NOMO-1 (cell line): ENCODE results near the gene POLE.

Experiments
- DNase-seq, 2 experiments: peaks; one replicate each; lab custom pipeline; 2025; ENCODE audit not compliant: unreplicated experiment in 2 of 2; lab: John Stamatoyannopoulos, UW

The POLE gene

DNA sequence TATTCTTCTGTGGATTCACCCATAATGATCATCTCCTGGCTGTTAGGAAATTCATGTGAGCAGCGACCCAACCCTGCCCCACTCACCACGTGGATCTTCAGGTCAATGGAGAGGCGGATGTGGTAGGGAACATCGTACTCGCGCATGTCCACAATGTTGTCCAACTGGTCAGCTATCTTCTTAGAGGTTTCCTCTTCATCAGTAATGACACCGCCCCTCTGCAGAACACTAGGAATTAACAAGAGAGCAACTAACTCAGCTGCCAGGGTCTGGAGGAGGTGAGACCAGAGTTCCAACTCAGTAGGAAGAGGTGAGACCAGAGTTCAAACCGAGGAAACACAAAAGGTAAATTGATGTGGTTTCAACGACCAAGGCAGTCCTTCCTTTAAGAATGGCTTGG, 9.7 kb downstream of the POLE start:
- no peak for DNase-seq

- DNase-seq = no peak
These were observed 11.2 kb downstream of the POLE start for GRCh38 chr12:132675757-132676432.

DNA sequence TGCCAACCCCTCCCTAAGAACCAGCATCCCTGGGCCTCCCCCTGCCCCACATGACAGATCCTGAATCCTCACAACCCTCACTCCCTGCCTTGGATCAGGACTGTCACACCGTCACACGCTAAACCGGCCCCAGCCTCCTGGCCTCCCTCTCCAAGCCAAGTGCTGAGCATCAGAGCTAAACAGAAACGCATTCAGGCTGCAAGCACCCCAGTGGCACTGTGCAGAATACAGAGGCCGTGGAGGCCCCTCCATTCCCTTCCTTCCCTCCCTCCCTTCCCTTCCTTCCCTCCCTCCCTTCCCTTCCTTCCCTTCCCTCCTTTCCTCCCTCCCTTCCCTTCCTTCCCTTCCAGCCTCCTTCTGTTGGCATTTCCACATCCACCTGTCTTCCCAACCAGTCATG, 12.6 kb downstream of the POLE start:
- DNase-seq = no peak

DNA sequence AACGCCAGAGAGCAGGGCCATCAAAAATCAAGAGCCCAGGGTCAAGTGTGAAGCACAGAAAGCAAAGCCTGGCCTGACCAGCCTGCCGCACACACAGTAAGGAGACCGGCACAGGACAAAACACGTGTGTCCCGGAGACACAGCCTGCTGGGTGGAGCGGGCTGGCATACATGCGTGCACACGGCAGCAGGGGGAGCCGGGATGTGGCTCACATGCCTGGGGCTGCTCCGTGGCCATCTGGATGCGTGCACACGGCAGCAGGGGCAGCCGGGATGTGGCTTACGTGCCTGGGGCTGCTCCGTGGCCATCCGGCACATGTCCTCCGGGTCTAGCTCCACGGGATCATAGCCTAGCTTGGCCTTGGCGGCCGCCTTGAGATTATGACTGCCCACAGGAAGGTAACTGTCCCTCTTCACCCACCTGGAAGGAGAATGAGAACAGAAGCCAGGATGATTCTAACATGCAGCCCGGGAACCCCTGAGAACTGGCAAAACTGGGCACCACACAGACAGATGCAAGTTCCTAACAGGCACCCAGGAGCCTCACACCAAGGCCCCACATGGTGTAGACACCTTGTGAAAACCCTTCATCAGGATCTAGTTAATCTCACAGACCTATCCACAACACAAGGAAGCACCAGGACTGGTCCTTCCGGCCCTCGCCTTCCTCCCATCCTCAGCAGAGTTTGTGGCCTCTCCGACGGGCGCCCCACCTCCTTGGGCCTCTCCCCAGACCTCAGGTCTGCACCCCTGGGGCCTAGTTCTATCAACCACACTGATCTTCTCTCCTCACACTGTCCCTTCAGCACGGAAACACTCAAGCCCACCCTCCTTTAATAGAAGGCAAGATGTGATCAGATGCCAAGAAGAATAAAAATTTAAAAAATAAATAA, 13.6 kb downstream of the POLE start:
- DNase-seq = no peak

DNA sequence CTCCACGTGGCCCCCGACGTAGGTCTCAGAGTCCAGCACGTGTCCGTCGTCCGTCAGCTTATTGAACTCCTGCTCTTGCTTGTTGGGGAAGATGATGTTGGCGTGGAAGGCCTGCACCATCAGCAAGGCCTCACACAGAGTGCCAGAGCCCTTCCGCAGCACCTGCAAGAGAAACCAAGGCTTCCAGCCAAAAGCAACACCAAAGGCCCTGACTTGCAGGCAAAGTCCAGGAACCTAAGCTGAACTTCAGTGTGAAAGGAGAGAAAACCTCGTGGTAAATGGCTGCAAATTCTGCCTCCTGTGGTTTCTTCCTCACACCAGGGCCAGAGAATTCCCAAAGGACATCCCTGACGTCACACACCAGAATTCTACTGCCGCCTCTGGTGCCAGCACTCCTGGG, 14.5 kb downstream of the POLE start:
- no peak for DNase-seq

DNA sequence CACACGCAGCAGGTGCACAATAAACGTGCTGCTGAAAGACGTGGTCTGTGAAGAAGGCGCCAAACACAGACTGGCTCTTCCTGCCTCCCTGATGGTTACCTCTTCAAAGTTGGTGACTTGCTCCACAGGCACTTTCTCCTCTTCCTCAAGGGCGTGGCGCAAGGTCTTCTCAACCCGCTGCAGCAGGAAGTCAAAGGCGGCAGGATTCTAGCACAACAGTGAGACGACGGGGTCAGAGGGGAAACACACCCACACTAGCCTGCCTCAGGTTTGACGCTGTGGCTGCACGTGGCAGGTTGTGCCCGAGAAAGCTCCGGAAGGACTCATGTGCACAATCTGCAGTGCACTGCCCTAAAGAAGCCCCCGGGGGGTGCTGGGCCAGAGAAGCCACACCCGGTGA, 15.0 kb downstream of the POLE start:
- no peak for DNase-seq

GRCh38 chr12:132669166-132669879, 17.8 kb downstream of the POLE start:
- DNase-seq = no peak

DNA sequence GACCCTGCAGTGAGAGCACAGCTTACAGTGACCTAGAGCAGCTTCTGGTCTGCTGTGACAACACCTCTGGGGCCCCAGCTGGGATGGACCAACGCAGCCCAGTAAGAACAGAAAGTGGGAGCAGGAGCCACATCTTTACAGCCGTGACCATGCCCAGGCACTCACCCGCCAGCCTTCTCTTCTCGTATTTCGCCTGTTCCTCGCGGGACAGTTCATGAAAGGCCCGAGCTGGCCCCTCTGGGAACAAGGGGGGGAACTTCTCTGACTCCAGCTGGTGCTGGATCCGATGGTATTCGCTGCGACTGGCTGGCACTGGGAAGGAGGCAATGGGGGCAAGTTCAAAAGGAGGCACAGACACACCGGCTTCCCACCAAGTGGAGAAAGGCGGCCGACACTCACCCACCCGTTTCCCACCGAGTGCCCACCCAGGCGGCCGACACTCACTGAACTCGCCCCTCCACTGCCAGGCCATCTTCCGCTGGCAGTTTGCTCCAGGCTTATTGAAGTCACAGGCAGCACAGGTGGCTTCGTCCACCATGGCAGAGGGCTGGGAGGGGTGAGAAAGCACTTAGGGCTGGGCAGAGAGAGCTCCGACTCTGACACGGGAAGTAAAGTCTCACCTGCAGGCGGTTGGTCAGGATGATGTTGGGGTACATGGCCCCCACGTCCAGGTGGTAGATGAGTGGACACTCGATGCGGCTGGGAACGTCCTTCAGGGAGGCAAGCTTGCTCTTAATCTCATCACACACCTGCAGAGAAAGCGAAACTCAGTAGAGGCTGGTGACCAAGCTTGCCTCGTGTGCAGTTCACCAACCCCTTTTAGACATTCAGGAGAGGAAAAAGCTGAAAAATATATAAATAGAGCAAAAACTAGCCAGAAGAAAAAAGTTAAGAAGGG, 18.7 kb downstream of the POLE start:
- DNase-seq = no peak

DNA sequence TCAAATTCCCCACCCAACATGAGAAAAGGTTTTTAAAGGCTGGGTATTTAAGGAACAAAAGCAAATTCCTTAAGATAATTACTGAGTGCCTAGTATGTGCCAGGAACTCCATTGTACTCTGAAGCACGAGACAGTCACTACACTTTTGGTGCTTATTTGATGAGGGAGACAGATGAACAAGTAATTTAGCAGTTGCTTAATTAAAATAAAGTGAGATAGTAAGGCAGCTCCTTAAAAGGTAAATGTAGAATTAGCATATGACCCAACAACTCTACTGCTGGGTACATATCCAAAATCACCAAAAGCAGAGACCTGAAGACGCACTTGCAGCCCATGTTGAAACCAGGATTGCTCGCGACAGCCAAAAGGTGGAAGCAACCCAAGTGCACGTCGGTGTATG, 21.3 kb downstream of the POLE start:
- DNase-seq = no peak

GRCh38 chr12:132665149-132665491, 22.0 kb downstream of the POLE start:
- no peak for DNase-seq

DNA sequence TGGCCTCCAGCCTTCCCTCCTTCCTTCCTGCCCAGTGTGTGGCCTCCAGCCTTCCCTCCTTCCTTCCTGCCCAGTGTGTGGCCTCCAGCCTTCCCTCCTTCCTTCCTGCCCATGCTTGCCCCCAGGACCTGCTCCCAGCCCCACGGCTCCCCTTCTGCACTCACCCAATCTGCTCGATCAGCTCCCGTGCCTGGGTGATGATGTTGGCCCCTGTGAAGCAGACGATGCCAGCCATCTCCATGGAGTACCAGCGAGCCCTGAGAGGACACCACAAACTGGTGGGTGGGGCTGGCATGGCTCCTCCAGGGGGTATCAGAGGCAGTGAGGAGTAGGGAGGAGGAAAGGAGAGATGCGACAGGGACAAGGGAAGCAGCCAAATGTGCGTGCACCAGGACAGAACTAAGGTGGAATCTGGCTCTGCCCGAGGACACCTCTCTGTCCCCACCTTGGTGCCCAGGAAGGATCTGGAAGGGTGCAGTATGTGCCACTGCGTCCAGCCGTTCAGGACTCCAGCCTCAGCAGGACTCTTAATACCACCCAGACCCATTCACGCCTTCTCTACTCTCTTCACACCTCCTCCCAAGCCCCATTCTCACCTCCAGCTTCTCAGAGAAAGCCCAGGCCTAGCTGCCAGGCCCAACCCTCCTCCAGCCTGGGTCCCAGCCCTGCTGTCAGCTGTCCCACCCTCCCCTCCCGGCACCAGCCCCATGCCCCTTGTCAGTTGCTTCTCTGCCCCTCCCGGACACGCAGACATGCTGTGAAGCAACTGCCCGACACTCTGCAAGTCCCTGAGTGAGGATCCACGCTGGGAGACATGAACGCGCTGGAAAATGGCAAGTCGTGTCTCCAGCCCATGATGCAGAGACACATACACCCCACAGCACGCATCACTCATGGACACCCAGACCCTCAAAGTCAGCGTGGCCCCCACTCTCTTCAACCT, 22.7 kb downstream of the POLE start:
- no peak for DNase-seq

DNA sequence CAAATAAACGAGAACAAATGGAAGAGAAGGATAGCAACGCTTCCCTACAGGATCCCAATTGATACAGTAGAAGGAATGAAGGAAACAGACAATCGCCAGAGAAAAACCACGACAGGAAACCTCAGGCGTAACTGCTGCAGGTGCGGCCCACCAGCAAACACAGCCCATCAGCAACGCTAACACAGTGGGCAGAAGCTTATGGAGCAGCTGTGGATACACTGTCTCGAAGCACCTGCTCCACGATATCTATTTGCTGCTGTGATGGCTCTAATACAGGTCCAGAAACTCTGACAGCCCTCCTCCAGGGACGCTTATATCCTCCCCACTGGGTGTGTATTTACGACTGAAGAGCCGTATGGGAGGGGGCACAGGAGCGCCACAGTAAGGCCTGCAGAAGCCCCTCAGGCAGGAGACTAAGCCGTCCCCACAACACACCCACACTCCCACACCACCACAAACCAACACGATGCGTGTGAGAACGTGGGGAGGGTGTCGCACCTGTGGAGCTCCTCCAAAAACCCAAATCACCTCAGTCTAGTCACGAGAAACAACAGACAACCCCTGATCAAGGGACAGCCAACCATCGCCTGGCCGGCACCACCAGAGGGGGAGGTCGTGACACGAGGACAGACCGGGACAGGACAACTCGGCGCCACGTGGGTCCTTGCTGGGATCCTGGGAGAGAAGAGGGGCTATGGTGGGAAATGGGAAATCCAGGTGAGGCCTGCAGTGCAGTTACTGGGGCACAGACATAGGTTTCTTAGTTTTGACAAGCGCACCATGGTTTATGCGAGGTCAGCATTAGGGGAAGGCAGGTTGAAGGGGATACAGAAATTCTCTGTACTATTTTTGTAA, 24.0 kb downstream of the POLE start:
- DNase-seq = no peak

DNA sequence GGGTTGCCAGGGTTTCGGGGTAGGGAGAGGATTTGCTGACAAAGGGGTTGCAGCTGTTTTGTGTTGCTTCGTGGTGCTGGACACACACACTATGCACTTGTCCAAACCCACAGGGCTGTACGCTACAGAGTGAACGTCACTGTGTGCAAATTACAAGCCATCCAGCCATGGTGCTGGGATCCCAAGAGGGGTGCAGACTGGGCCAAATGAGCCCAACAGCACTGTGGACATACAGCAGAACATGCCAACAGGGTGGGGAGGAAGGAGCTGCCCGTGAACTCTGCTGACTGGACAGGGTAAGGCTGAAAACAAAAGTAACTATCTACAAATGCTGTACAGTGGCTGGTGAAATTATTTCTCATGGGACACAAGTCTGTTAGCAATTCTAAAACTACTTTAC, 25.2 kb downstream of the POLE start:
- no peak for DNase-seq

- no peak for DNase-seq
These were observed 26.1 kb downstream of the POLE start for GRCh38 chr12:132660996-132661395.

DNA sequence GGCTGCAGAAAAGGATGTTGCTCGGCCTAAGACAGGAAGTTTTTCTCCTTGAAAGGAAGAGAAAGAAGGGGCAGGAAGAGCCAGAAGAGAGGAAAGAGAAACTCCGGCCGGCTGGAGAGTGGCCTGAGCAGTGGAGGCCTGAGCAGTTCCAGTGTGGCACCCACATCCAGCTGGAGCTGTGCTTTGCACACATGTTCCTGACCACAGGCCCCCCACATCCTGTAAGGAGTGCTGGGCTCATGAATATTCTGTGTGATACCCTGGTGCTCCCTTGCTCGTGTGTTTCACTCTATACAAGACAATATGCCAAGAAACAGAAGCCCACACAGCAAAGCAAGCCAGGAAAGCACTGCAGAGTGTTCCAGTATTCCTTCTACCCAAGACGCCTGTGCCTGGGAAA, 27.1 kb downstream of the POLE start:
- no peak for DNase-seq

- no peak for DNase-seq
These were observed 28.0 kb downstream of the POLE start for GRCh38 chr12:132659146-132659545.

- DNase-seq = no peak
These were observed 28.8 kb downstream of the POLE start for GRCh38 chr12:132658149-132658894.
